HG03159 (cell line): ENCODE results near the gene APOC1.
"Not testable (repeated sequence)": the region's sequence is repeated elsewhere in the genome, so short reads cannot be mapped to it uniquely, and the experiment has no call there.

Experiments
- ATAC-seq: cut with Tn5 transposase; IDR thresholded peaks from one replicate; pipeline ENCODE4 v1.9.1; 2021; ENCODE audit warnings: mild to moderate bottlenecking, moderate library complexity; ENCODE audit not compliant: unreplicated experiment

APOC1 gene

DNA sequence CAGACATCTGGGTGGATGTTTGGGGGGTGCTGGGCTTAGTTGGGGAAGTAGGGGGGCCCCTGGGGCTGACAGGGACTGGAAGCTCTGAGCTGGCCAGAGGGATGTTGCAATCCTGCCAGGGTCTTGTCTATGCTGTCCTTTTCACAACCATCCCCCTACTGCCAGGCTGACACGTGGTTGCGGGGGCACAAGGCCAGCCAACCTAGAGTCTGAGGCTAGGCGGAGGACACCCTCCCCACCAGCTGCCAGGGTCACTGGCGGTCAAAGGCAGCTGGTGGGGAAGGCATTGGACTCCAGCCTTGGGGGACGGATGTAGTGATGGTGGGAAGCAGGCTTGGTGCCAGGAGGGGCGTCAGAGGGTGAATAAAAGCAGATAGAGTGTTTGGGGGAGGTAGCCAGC lies 1.6 kb upstream of the APOC1 start:
- ATAC-seq, result no peak

DNA sequence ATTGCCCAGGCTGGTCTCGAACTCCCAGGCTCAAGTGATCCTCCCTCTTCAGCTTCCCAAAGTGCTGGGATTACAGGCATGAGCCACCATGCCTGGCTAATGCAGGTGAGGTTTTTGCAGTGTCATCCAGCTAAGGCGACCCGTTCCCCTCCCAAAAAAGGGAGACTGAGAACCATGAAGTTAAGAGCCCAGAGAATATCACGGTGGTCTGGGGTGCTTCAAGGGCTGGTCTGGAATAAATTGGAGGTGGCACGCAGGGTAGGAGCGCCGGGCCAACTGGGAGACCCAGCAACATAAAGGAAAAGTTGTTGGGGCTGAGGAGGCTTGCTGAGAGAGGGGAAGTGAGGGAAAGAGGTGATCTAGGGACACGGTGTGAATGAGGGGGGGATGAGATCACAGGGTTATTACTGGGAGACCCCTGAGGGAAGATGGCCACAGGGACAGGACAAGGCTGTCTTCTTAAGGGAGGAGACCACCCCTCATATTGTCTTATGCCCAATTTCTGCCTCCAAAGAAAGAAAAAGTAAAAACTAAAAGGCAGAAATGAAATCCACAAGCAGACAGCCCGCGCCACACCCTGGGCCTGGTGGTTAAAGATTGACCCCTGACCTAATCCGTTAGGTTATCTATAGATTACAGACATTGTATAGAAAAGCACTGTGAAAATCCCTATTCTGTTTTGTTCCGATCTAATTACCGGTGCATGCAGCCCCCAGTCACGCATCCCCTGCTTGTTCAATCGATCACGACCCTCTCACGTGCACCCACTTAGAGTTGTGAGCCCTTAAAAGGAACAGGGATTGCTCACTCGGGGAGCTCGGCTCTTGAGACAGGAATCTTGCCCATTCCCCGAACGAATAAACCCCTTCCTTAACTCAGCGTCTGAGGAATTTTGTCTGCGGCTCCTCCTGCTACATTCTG lies 636 bp upstream of the APOC1 start:
- ATAC-seq, result not testable (repeated sequence)

DNA sequence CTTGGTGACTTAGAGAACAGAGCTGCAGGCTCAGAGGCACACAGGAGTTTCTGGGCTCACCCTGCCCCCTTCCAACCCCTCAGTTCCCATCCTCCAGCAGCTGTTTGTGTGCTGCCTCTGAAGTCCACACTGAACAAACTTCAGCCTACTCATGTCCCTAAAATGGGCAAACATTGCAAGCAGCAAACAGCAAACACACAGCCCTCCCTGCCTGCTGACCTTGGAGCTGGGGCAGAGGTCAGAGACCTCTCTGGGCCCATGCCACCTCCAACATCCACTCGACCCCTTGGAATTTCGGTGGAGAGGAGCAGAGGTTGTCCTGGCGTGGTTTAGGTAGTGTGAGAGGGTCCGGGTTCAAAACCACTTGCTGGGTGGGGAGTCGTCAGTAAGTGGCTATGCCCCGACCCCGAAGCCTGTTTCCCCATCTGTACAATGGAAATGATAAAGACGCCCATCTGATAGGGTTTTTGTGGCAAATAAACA lies 9.9 kb downstream of the APOC1 start:
- no peak for ATAC-seq

DNA sequence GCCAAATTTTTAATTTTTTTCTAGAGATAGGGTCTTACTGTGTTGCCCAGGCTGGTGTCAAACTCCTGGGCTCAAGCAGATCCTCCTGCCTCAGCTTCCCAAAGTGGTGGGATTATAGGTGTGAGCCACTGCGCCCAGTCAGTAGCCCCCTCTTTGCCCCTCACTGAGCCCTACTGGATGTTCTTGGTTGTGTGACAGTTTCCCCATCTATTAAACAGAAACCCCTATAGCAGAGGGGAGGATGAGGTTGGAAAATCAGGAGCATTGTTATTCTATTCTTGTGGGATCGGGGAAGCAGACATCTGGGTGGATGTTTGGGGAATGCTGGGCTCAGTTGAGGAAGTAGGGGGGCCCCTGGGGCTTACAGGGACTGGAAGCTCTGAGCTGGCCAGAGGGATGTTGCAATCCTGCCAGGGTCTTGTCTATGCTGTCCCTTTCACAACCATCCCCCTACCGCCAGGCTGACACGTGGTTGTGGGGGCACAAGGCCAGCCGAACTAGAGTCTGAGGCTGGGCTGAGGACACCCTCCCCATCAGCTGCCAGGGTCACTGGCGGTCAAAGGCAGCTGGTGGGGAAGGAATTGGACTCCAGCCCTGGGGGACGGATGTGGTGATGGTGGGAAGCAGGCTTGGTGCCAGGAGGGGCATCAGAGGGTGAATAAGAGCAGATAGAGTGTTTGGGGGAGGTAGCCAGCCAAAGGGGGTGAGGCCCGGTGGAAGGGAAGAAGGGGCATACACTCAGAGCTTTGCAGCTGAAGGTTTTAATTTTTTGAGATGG lies 10.9 kb downstream of the APOC1 start:
- no peak for ATAC-seq

DNA sequence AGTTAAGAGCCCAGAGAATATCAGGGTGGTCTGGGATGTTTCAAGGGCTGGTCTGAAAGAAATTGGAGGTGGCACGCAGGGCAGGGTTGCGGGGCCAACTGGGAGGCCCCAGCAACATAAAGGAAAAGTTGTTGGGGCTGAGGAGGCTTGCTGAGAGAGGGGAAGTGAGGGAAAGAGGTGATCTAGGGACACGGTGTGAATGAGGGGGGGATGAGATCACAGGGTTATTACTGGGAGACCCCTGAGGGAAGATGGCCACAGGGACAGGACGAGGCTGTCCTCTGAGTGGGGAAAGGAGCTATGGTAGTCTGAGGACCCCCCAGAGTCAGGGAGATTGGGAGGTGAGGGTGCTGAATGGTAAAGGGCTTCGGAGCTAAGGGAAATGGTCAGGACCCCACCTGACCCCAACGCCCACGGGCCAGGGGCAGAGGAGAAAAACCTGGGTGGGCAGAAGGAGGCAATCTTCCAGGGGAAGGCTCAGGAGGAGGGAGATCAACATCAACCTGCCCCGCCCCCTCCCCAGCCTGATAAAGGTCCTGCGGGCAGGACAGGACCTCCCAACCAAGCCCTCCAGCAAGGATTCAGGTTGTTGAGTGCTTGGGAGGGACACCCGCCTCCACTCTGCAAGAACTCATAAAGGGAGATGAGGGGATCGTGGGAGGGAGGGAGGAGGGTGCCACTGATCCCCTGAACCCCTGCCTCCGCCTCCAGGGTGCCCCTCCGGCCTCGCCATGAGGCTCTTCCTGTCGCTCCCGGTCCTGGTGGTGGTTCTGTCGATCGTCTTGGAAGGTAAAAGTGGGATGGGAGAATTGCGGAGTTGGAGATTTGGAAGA lies 12.1 kb downstream of the APOC1 start:
- not testable (repeated sequence) for ATAC-seq

DNA sequence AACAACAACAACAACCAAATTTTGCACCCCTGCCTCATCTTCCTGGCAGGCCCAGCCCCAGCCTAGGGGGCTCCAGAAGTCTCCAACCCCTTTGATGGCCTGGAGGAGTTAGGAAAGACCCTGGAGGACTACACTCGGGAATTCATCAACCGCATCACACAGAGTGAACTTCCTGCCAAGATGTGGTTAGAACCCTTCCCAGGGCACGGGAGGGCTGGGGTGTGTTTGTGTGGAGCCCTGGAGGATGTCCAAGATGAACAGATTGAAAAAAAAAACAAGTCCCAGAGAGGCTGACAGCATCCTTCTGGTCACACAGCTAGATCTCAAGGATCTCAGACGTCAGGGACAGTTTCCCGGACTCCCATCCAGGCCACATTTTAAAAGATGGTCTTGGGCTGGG lies 13.3 kb downstream of the APOC1 start:
- no peak for ATAC-seq

DNA sequence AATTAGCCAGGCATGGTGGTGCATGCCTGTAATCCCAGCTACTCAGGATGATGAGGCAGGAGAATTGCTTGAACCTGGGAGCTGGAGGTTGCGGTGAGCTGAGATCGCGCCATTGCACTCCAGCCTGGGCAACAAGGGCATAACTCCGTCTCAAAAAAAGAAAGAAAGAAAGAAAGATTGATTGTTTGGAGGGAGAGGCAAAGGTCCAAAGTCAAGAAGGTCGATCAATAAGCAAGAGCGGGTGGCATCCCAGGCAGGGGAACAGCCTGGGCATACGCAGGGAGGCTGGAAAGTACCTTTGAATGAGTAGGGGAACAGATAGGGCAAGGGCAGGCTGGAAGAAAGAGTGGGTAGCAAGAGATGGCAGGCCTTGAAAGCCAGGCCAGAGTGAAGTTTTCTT lies 15.7 kb downstream of the APOC1 start:
- ATAC-seq, result no peak

DNA sequence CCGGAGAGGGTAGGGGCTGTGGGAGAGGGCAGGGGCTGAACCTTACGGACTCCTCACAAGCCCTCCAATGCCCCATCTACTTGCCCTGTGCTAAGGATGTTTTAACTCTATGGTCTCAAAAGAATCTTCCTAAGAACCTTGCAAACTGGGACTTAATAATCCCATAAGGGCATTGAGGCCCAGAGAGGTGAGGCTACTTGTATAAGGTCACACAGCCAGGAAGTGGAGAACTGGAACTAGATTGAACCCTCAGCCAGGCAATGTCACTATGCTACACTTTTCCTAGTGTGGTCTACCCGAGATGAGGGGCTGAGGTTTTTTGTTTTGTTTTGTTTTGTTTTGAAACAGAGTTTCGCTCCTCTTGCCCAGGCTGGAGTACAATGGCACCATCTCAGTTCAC lies 17.1 kb downstream of the APOC1 start:
- no peak for ATAC-seq

DNA sequence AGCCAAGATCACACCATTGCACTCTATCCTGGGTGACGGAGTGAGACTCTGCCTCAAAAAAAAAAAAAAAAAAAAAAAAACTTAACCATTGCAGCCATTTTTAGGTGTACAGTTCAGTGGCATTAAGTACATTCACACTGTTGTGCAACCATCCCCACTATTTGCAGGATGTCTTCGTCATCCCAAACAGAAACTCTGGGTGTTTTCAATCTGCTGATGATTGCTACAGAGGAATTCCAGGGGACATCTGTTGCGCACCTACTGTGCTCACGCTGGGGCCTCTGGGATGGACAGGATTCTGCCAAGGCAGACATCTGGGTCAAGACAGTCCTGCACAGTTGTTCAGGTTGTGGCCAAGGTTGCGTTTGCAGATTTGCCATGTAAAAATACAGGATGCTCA lies 25.3 kb downstream of the APOC1 start:
- ATAC-seq, result no peak

DNA sequence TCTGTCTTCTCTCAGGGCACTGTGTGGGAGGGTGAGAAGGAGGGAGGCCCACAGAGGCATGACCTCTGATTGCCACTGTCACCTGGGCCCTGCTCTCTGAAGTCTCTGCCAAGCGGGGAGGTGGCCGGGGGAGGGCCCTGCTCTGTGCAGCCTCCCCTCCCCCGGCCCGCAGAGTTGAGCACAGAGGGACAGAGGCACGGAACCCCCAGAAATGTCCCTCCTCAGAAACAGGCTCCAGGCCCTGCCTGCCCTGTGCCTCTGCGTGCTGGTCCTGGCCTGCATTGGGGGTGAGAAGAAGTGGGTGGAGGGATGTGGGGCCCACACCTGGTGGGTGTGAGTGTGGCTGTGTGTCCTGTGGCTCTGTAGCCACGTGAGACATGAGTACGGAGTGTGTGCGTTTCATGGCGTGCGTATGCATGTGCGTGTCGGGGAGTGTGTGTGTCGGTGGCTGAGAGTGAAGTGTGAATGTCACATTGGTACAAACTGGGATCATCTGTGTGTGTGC lies 27.7 kb downstream of the APOC1 start, which contains the start of gene APOC4:
APOC4 (plus strand) TSS at position 171 of the 505 bp plus-strand sequence; CDS start at position 212, 41 bp downstream.
- no peak for ATAC-seq

DNA sequence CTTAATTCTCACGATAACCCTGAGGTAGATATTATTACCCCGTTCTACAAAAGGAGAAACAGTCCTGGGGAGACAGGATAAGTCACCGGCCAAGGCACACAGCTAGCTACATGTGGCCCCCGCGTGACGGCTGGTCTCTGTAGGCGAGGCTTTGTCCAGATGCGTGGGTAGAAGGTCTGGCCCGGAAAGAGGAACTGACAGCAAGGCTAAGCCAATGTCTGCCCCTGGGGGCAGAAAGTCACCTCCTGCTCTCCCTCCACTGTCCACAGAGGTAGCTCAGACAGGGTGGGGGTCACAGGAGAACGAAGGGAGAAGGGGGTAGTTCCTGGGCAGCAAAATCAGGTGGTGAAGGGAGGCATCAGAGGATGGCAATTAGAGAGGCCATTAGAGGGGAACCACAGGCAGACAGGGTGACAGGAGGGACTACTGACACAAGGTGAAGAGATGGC lies 29.4 kb downstream of the APOC1 start:
- ATAC-seq, result peak; percentile 58

DNA sequence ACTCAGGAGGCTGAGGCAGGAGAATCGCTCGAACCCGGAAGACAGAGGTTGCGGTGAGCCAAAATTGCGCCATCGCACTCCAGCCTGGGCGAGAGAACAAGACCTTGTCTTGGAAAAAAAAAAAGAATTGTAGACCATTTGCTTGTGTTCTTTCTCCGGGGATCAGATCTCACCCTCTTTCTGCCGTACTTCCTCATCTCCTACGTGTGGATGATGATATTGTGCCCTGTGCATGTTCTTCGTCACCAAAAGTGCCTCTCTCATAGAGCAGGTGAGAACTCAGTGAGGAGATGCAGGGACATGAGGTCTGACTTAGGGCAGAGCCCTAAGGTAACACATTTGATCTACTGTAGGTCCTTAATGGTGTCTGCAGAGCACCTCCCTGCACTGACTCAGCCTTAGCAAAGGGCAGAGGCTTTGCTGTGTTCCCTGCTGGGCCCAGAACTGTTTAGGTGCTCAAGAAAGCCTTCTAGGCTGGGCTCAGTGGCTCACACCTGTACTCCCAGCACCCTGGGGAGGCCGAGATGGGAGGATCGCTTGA lies 32.7 kb downstream of the APOC1 start:
- no peak for ATAC-seq

DNA sequence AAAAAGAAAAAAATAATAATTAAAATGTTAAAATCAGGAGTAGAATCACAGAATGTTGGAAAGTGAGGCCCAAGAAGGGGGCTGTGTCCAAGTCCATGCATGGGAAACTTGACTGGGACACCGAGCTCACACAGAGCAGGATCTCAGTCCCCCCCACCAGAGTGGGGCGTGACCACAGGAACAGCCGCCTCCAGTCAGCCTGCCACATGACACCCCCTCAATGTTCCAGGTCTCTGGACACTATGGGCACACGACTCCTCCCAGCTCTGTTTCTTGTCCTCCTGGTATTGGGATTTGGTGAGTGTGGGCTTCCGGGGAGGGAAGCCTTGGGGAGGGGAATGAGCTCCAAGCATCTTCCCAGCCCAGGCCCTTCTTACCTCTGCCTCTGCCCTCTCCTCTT lies 33.8 kb downstream of the APOC1 start:
- no peak for ATAC-seq

DNA sequence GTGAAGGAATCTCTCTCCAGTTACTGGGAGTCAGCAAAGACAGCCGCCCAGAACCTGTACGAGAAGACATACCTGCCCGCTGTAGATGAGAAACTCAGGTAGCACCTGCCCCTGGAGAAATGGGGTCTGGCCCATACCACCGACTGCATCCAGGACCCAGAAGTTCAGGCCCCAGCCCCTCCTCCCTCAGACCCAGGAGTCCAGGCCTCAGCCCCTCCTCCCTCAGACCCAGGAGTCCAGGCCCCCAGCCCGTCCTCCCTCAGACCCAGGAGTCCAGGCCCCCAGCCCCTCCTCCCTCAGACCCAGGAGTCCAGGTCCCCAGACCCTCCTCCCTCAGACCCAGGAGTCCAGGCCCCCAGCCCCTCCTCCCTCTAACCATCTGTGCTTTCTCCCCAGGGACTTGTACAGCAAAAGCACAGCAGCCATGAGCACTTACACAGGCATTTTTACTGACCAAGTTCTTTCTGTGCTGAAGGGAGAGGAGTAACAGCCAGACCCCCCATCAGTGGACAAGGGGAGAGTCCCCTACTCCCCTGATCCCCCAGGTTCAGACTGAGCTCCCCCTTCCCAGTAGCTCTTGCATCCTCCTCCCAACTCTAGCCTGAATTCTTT lies 34.5 kb downstream of the APOC1 start:
- ATAC-seq, result no peak

DNA sequence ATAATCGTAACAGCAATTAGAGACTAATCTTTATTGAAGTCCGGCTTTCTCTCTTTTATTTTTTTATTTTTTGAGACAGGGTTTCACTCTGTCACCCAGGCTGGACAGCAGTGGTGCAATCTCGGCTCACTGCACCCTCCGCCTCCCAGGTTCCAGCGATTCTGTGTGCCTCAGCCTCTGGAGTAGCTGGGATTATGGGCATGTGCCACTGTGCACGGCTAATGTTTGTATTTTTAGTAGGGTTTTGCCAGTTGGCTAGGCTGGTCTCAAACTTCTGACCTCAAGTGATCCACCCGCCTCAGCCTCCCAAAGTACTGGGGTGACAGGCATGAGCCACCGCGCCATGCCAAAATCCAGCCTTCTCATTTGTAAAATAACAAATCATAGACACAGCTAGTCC lies 35.1 kb downstream of the APOC1 start:
- ATAC-seq, result no peak

DNA sequence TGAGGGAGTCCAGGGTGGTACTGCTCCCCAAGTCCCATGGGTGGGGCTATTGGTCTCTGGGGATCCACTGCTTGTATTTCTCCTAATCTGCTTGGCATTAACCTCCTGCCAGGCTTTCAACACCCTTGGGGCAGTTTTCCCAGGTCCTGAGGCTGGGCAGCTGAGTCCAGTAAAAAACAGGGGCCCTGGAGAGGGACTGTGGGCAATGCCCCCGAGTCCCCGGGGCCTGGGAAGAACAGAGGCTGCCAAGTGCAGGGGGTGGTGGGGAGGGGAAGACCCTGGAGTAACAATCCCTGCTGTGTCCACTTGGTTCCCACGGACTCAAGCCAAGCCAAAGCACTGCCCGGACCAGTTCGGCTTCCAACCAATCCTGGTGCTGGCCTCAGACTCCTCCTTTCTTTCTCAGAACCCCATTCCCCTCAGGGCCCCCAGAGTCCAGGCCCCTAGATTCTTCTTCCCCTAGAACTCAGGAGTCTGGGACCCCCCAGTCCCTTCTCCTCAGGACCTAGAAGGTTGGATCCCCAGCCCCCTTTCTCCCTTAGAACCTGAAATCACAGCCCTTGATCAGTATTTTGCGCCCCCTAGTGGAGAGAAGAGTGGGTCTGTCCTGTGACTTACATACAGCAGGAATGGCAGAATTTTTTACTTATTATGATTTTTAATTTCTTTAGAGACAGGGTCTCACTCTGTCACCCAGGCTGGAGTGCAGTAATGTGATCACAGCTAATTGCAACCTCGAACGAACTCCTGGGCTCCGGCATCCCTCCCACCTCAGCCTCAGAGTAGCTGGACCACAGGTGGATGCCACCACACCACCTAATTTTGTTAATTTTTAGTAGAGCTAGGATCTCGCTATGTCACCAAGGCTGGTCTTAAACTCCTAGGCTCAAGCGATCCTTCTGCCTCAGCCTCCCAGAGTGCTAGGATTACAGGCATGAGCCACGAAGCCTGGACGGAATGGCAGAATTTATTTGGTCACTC lies 37.1 kb downstream of the APOC1 start:
- ATAC-seq, result no peak

DNA sequence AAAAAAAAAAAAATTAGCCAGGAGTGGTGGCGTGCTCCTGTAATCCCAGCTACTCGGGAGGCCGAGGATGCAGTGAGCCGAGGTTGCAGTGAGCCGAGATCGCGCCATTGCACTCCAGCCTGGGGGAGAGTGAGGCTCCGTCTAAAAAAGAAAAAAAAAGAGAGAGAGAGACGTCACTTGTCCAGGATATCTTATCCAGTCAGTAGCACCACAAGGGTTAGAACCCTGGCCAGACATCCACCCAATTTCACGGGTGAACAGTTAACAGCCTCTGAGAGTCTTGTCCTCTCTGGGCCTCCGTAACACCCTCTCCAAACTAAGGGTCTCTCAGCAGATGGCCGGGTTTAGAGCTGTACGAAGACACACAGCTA lies 39.9 kb downstream of the APOC1 start:
- no peak for ATAC-seq

DNA sequence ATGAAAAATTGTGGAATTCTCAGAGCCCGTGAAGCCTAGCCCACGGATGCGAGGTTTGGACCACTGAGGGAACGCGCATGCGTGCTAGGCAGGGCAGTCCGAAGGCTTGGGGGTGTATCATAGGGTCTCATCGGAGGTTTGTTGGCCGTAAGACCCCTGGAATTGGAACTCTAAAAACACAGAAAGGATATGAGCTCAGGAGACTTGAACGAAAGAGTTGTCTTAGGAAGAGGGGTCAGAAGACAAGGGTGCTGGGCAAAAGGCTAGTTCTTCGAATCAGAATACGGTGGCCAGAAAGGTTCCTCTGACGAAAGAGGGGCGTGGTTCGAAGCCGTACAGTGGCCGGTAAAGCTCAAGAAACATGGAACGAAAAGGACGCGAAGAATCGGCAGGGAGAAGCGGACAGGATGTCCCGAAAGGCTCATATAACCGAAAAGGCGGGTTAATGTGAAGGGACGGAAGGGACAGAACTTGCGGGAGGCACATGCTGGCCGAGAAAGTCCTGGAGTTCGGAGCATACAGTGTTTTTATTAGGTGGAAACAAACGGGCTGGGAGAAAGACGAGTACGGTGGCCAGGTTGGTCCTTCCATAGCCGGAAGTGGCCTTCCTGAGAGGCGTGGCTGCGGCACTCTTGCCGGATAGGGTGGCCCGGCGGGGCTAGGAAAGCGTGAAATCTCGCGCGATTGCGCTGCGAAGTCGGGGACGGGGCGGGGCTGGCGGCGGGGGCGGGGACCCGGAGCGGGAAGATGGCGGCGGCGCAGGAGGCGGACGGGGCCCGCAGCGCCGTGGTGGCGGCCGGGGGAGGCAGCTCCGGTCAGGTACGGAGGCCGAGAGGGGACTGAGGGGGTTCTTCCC lies 40.5 kb downstream of the APOC1 start, which contains the start of gene CLPTM1:
CLPTM1 (plus strand) TSS at position 732 of the 856 bp plus-strand sequence; CDS start at position 748, 16 bp downstream.
- ATAC-seq, result peak; percentile 83
